DMS153 (cell line): ENCODE data around the gene AFP.

Source experiments
- DNase-seq: peaks from one replicate; lab custom pipeline; 2025; lab: John Stamatoyannopoulos, UW

The AFP gene

DNA sequence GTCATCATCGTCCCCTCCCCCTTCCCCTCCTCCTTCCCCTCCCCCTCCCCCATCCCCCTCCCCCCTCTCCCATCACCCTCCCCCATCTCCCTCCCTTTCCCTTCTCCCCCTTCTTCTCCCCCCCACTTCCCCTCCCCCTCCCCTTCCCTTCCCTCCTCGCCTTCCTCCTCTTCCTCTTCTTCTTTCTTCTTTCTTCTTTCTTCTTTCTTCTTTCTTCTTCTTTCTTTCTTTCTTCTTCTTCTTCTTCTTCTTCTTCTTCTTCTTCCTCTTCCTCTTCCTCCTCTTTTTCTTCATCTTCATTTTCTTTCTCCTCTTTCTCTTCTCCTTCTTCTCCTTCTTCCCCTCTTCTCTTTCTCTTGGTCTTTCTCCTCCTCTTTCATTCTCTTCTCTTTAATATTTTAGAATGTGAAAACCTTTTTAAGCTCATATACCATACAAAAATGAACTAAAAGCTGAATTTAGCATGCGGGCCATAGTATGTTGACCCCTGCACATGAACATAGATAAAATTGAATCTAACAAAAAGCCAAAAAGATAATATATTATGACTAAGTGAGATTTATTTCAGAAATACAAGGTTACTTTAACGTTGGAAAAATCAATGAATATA is 25.0 kb downstream of the AFP start:
- DNase-seq, result no peak

DNA sequence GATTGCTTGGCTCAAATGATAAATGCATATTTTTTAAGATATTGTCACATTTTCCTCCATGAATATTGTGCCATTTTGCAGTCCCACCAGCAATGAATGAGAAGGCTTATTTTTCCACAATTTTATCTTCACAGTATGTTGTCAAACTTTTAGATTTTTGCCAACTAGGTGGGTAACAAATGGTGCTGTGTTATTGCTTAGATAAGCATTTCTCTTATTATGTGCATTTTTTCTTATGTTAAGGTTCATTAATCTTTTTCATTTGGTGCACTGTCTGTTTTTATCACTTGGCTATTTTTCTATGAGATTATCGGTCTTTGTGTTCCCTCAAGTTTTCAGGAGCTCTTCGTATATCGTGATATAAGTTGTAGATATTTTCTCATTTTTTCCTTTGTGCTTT is 32.1 kb downstream of the AFP start:
- no peak for DNase-seq

- DNase-seq, result no peak
These were observed 34.7 kb downstream of the AFP start for GRCh38 chr4:73470728-73471127.

GRCh38 chr4:73477176-73477575 is 41.2 kb downstream of the AFP start:
- DNase-seq, result no peak

- DNase-seq, result no peak
These were observed 43.3 kb downstream of the AFP start for GRCh38 chr4:73479323-73479722.

GRCh38 chr4:73481358-73481757 is 45.3 kb downstream of the AFP start, which contains the start of gene AFM:
TSS of gene AFM (plus strand) at chr4:73481745. CDS start at chr4:73481776, 31 bp downstream.
- DNase-seq, result no peak

GRCh38 chr4:73485085-73485484 is 49.1 kb downstream of the AFP start:
- DNase-seq, result no peak

GRCh38 chr4:73485596-73485995 is 49.6 kb downstream of the AFP start:
- no peak for DNase-seq

DNA sequence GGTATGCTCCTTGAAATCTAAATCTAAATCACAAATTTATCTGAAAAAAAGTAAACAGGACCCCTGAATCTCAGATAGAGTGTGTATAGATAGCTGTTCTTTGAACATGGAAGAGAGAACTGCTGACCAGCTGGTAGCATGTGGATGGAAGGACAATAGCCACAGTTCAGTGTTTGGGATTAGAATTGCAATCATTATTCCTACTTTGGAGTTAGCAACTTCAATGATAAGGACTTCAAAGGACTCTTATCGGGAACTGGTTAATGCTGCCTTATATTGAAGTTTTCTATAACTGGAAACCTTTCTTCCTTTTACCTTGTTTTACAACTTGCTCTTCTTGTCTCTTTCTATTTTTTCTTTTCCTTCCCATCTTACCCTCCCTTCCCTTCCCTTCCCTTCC is 50.5 kb downstream of the AFP start:
- DNase-seq, result no peak

GRCh38 chr4:73487233-73487632 is 51.2 kb downstream of the AFP start:
- DNase-seq, result no peak

DNA sequence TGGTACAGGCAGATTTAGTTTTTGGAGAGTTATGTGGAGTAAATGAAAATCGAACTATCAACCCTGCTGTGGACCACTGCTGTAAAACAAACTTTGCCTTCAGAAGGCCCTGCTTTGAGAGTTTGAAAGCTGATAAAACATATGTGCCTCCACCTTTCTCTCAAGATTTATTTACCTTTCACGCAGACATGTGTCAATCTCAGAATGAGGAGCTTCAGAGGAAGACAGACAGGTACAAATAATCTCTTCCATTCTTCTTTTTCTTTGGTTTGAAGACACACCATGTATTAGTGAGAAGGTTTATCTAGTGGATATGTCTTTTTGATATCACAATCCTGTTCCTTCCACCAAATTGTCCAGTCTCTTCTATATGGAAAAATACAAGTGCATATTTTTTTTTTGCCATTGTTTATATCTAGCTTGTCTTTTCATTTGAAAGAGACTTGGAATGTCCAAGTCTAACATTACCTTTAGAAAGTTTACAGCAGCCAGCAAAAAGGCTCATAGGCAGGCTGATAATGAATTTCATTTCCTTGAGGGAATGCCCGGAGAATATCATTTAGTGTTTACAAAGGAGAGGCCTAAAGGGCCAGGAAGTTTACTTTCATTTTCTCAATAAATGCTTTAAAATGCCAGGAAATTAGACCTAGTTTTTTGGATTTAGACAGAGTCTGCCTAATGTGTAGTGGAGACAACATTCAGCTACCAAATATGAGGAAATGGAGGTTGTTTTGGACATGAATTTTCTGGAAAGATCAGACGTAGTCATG is 64.2 kb downstream of the AFP start:
- DNase-seq, result peak; percentile 17

- DNase-seq, result no peak
These were observed 65.7 kb downstream of the AFP start for GRCh38 chr4:73501664-73502265.

DNA sequence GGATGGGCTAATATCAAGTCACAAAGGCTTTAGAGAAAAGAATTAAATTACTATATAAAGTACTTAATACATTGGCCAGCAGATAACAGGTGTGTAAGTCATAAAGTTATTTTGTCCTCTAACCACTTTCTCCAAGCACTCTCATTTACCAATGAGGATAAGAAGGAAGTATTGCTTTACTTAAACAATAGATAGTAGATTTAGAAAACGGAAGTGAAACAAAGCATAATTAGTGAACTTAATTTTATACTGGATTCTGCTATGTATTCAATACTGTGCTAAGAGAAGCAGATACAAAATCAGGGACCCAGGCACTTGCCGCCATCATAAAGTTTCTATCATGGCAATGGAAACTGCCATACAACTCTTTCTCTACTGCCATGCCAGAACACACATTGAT is 69.5 kb downstream of the AFP start:
- no peak for DNase-seq
